Stomach (tissue), 9 donors: ENCODE measurements around the gene PALLD. TPM values are rescaled to one million over a fixed set of nuclear protein-coding genes. Genes with fewer than 3 reads are reported as not detected.

Source experiments
- DNase-seq, 2 donors: peaks; one replicate each; pipeline versions ENCODE4 v3.0.0 to v3.0.0-alpha.2; 2013 to 2019
- H3K27ac ChIP-seq, 5 donors: fragments of 200-600 bp in 4 of 5; sonication (generic) in 4 of 5; one replicate each; pipeline ENCODE4 v1.5.1; 2013 to 2019; ENCODE audit warnings: mild to moderate bottlenecking in 1 of 5, moderate library complexity in 1 of 5
- H3K27me3 ChIP-seq, 3 donors: fragments of 200-600 bp; sonication (generic); one replicate each; pipeline ENCODE4 v1.5.1; 2017 to 2019; ENCODE audit warnings: mixed run types in 1 of 3
- H3K36me3 ChIP-seq, 4 donors: fragments of 200-600 bp; sonication (generic); 1 replicate in 3 of 4; 2 replicates in 1 of 4; pipeline ENCODE4 v1.5.1; 2016 to 2019
- H3K4me1 ChIP-seq, 4 donors: fragments of 200-600 bp; sonication (generic); one replicate each; pipeline ENCODE4 v1.5.1; 2016 to 2019
- H3K4me3 ChIP-seq, 4 donors: fragments of 200-600 bp; sonication (generic) in 3 of 4; one replicate each; pipeline ENCODE4 v1.5.1; 2016 to 2019; ENCODE audit warnings: mild to moderate bottlenecking in 1 of 4
- H3K9me3 ChIP-seq, 4 donors: fragments of 200-600 bp; sonication (generic); one replicate each; pipeline ENCODE4 v1.5.1; 2016 to 2019
- EP300 ChIP-seq: sonication (generic); formaldehyde crosslinking; IDR thresholded peaks from one replicate; pipeline ENCODE4 v1.6.1; 2017; ENCODE audit warnings: antibody characterized with exemption
- POLR2A ChIP-seq, 4 donors: fragments of 450-650 bp; IDR thresholded peaks; one replicate each; pipeline ENCODE4 v1.6.1; 2016; ENCODE audit warnings: antibody characterized with exemption in 4 of 4, control low read depth in 2 of 4, mild to moderate bottlenecking in 1 of 4, moderate library complexity in 1 of 4
- POLR2AphosphoS5 ChIP-seq, 3 donors: sonication (generic); formaldehyde crosslinking; IDR thresholded peaks; one replicate each; pipeline ENCODE4 v1.6.1; 2016; ENCODE audit warnings: antibody characterized with exemption in 3 of 3
- WGBS, 5 donors: extraction: QIAGEN DNeasy Blood & Tissue Kit in 3 of 5; methylation state at CpG; one replicate each; pipeline versions ENCODE4 v1.1.5 to v1.1.7; 2013 to 2018; 5-methylcytosine and 5-hydroxymethylcytosine counted together
- intact Hi-C: fragments of 100-400 bp; cut with DNase I; formaldehyde crosslinking; loops from one replicate; pipeline ENCODE4 v1.15.1; 2023; ENCODE audit warnings: low total_unique reads
- polyA plus RNA-seq, 3 donors: library from polyadenylated mRNA; stranded (reverse); fragments of 200-250 nt; gene quantifications; one replicate each; pipeline ENCODE4 v1.2.3, GENCODE V29; 2013
- total RNA-seq, 5 donors: library from RNA; depleted of rRNA; stranded (reverse); fragments of >200 nt; gene quantifications; one replicate each; pipeline versions ENCODE4 v1.1.0 to v1.2.3, GENCODE V29; 2014 to 2016
- TF ChIP-seq, protein P1 (sequence below), 7 experiments: fragments of 450-650 bp in 4 of 7; fragments of 200-600 bp in 3 of 7; sonication (generic) in 3 of 7; IDR thresholded peaks; one replicate each; pipeline ENCODE4 v1.5.1; 2016 to 2019; ENCODE audit warnings: antibody characterized with exemption in 7 of 7, control low read depth in 2 of 7, mild to moderate bottlenecking in 1 of 7
- donor health status: healthy with polysubstance abuse.
- donor health status: Bipolar disorder and iron deficiency.
- donor health status: healthy.

Gene PALLD
- total and polyA plus RNA-seq, 8 donors, result 75.9 to 984 (median 206) TPM

DNA sequence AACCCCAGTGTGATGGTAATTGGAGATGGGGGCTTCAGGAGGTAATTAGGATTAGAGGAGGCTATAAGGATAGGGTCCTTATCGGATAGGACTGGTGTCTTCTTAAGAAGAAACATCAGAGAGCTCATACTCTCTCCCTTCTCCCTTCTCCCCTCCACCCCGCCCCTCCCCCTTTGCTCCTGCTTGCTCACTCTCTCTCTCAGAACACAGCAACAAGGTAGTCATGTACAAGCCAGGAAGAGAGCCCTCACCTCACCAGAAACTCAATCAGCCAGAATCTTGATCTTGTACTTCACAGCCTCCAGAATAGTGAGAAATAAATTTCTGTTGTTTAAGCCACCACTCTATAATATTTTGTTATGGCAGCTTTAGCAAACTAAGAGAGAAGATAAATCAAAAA lies 21.1 kb upstream of the PALLD start:
- Histone ChIP-seq H3K27me3 (no peaks in the 10 kb centered on the region), H3K4me1 (peaks cover 0 to 55% (median 5%) of the 10 kb centered on the region in 4 donors), H3K36me3 (peaks cover 5 to 26% (median 19%) of the 10 kb centered on the region in 4 donors), H3K9me3 (no peaks in the 10 kb centered on the region), H3K27ac (no peak overlapping the region), H3K4me3 (no peak overlapping the region)
- intact Hi-C loops, result no loop called here
- WGBS, 5 donors, result 86 to 93% (median 91%) methylated on average over 2 of the region's 2 CpGs
- DNase-seq, result peak in 1 of 2 donors; percentile 25
- no peak for TF ChIP-seq POLR2A (IDR thresholded peaks at IDR 0.05)
- no peak for TF ChIP-seq EP300
- TF ChIP-seq POLR2AphosphoS5 (IDR thresholded peaks at IDR 0.05), result no peak
- TF ChIP-seq, protein P1, sequence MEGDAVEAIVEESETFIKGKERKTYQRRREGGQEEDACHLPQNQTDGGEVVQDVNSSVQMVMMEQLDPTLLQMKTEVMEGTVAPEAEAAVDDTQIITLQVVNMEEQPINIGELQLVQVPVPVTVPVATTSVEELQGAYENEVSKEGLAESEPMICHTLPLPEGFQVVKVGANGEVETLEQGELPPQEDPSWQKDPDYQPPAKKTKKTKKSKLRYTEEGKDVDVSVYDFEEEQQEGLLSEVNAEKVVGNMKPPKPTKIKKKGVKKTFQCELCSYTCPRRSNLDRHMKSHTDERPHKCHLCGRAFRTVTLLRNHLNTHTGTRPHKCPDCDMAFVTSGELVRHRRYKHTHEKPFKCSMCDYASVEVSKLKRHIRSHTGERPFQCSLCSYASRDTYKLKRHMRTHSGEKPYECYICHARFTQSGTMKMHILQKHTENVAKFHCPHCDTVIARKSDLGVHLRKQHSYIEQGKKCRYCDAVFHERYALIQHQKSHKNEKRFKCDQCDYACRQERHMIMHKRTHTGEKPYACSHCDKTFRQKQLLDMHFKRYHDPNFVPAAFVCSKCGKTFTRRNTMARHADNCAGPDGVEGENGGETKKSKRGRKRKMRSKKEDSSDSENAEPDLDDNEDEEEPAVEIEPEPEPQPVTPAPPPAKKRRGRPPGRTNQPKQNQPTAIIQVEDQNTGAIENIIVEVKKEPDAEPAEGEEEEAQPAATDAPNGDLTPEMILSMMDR (IDR thresholded peaks at IDR 0.05), result no peak

DNA sequence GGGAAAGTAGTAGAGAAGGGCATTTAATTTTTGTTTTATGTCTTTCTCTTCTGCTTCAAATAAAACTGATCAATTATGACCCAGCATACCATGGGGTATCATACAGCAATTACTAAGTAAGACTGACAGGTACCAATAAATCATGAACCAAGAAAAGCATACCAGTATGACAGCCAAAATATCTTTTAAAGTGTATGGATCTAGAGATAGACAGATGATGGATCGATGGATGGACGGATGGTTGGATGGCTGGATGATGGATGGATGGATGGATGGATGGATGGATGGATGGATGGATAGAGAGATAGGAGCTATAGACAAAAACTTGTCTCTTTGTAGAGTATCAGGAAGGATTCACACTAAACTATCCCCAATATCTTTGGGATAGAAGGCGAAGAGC lies 18.0 kb upstream of the PALLD start:
- WGBS, 5 donors, result 95 to 98% (median 97%) methylated on average over 3 of the region's 3 CpGs
- DNase-seq, result no peak
- intact Hi-C loops, result no loop called here
- peak overlapping the region in 2 of 4 donors; percentile 68 to 71 for H3K4me3 ChIP-seq
- no peaks in the 10 kb centered on the region for H3K9me3 ChIP-seq
- no peaks in the 10 kb centered on the region for H3K27me3 ChIP-seq
- no peaks in the 10 kb centered on the region for H3K36me3 ChIP-seq
- H3K4me1 ChIP-seq, result peaks cover 0 to 61% (median 10%) of the 10 kb centered on the region in 4 donors
- TF ChIP-seq POLR2AphosphoS5 (IDR thresholded peaks at IDR 0.05) (no peak), EP300 (no peak), POLR2A (IDR thresholded peaks at IDR 0.05) (no peak)
- TF ChIP-seq, protein P1 (IDR thresholded peaks at IDR 0.05), result no peak
- H3K27ac ChIP-seq, result no peak overlapping the region

DNA sequence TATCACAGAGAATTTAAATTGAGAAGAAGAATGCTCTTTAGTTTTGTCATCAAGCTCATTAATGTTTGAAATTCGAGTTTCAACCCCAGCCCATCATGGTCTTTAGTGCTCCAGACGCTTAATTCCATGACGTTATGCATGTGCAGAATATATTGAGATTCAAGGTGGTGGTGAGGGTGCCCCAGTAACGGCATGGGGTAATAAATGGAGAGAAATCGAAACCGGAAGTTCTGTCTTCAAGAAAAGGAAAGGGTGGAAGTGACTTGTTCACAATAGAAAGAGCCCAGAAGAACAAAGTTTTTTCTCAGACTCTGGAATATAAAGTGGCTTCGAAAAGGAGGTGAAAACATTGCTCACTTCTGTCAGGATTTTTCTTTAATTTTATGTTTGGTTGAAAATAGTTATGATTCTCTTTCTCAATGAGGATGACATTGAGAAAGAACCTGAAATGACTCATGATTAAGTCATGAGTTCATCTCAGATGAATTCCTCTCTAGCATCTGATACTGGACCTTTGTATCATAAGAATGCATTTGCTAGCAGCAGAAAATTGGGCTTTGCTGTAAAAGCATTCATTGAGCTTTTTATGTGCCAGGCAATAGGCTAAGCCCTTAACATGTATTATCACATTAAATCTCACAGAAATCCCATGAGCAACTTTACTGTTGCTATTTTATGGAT lies 15.8 kb upstream of the PALLD start:
- Histone ChIP-seq H3K27me3 (no peaks in the 10 kb centered on the region), H3K36me3 (no peaks in the 10 kb centered on the region), H3K4me3 (peak overlapping the region; percentile 66 to 71 (median 68)), H3K4me1 (peaks cover 0 to 43% (median 10%) of the 10 kb centered on the region in 4 donors), H3K27ac (peak overlapping the region; percentile 70 to 97 (median 94)), H3K9me3 (no peaks in the 10 kb centered on the region)
- intact Hi-C loops, result no loop called here
- 8 to 11% (median 10%) methylated on average over 7 of the region's 7 CpGs for WGBS, 5 donors
- DNase-seq, result peak in 1 of 2 donors; percentile 78
- TF ChIP-seq EP300 (no peak), POLR2A (IDR thresholded peaks at IDR 0.05) (no peak), POLR2AphosphoS5 (IDR thresholded peaks at IDR 0.05) (peak in 1 of 3 donors; percentile 2)
- TF ChIP-seq, protein P1 (IDR thresholded peaks at IDR 0.05), result no peak

DNA sequence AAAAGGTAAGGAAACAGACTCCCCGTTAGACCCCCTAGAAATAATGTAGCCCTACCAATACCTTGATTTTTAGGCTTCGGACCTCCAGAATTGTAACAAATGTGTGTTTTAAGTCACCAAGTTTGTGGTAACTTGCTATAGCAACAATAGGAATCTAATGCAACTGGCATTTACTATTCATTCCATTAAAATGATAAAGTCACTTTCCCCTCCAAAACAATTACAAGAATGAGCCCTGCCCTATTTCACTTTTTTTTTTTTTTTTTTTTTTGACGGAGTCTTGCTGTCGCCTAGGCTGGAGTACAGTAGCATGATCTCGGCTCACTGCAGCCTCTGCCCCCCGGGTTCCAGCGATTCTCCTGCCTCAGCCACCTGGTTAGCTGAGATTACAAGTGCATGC lies 13.0 kb upstream of the PALLD start:
- Histone ChIP-seq H3K4me1 (peaks cover 0 to 20% (median 9%) of the 10 kb centered on the region in 4 donors), H3K4me3 (no peak overlapping the region), H3K9me3 (no peaks in the 10 kb centered on the region), H3K27ac (no peak overlapping the region), H3K36me3 (no peaks in the 10 kb centered on the region), H3K27me3 (no peaks in the 10 kb centered on the region)
- no peak for TF ChIP-seq POLR2A (IDR thresholded peaks at IDR 0.05)
- no peak for TF ChIP-seq POLR2AphosphoS5 (IDR thresholded peaks at IDR 0.05)
- TF ChIP-seq, protein P1 (IDR thresholded peaks at IDR 0.05), result no peak
- no peak for TF ChIP-seq EP300
- DNase-seq, result no peak
- intact Hi-C loops, result no loop called here
- WGBS, 5 donors, result 93 to 99% (median 97%) methylated on average over 7 of the region's 7 CpGs
